Measurements from ENCODE around the gene PLGRKT.
"Not testable (repeated sequence)": the region's sequence is repeated elsewhere in the genome, so short reads cannot be mapped to it uniquely, and the experiment has no call there.

DNA sequence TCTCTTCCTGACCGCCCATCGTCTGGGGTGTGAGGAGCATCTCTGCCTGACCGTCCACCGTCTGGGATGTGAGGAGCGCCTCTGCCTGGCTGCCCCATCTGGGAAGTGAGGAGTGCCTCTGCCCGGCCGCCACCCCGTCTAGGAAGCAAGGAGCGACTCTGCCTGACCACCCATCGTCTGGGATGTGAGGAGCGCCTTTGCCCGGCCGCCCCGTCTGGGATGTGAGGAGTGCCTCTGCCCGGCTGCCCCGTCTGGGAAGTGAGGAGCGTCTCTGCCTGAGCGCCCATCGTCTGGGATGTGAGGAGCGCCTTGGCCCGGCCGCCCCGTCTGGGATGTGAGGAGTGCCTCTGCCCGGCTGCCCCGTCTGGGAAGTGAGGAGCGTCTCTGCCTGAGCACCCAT, 4.4 kb downstream of the PLGRKT start:
- TF ChIP-seq, protein P1, sequence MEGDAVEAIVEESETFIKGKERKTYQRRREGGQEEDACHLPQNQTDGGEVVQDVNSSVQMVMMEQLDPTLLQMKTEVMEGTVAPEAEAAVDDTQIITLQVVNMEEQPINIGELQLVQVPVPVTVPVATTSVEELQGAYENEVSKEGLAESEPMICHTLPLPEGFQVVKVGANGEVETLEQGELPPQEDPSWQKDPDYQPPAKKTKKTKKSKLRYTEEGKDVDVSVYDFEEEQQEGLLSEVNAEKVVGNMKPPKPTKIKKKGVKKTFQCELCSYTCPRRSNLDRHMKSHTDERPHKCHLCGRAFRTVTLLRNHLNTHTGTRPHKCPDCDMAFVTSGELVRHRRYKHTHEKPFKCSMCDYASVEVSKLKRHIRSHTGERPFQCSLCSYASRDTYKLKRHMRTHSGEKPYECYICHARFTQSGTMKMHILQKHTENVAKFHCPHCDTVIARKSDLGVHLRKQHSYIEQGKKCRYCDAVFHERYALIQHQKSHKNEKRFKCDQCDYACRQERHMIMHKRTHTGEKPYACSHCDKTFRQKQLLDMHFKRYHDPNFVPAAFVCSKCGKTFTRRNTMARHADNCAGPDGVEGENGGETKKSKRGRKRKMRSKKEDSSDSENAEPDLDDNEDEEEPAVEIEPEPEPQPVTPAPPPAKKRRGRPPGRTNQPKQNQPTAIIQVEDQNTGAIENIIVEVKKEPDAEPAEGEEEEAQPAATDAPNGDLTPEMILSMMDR (IDR thresholded peaks at IDR 0.05), result not testable (repeated sequence)
- not testable (repeated sequence) for TF ChIP-seq POLR2A (IDR thresholded peaks at IDR 0.05)
